D721Med (cell line): ENCODE data around the gene TBPL2.
A peak's percentile ranks its signal among the peaks of the same experiment; 100 is the strongest.
"Not testable (repeated sequence)": the region's sequence is repeated elsewhere in the genome, so short reads cannot be mapped to it uniquely, and the experiment has no call there.

ENCODE experiments used
- DNase-seq: peaks from one replicate; pipeline ENCODE4 v3.0.0; 2011; ENCODE audit warnings: low spot score; ENCODE audit not compliant: insufficient read length
- FAIRE-seq: peaks from 2 replicates; lab custom pipeline; 2011; peaks lifted over from hg19 to GRCh38; lab: Jason Lieb, UNC
- CTCF ChIP-seq: IDR thresholded peaks from 2 replicates; pipeline ENCODE4 v1.5.1; 2012; ENCODE audit warnings: mild to moderate bottlenecking, control low read depth; ENCODE audit not compliant: insufficient read depth; ENCODE audit errors: missing control alignments

TBPL2 gene

GRCh38 chr14:55432628-55433027 lies 7.8 kb downstream of the TBPL2 start:
- FAIRE-seq = no peak
- TF ChIP-seq CTCF = no peak
- DNase-seq = no peak

- DNase-seq = no peak
- no peak for FAIRE-seq
- peak; percentile 54 for TF ChIP-seq CTCF
These were observed 10.3 kb downstream of the TBPL2 start for GRCh38 chr14:55430024-55430690.

- no peak for TF ChIP-seq CTCF
- DNase-seq = no peak
- FAIRE-seq = no peak
These were observed 13.0 kb downstream of the TBPL2 start for GRCh38 chr14:55427439-55427838.

- FAIRE-seq (no peak), DNase-seq (no peak)
- no peak for TF ChIP-seq CTCF
These were observed 13.5 kb downstream of the TBPL2 start for GRCh38 chr14:55426891-55427290.

GRCh38 chr14:55425091-55425490 lies 15.3 kb downstream of the TBPL2 start:
- FAIRE-seq (no peak), DNase-seq (no peak)
- TF ChIP-seq CTCF = no peak

- no peak for TF ChIP-seq CTCF
- no peak for FAIRE-seq
- DNase-seq = no peak
These were observed 16.4 kb downstream of the TBPL2 start for GRCh38 chr14:55423969-55424368.

- DNase-seq, FAIRE-seq: not testable (repeated sequence)
These were observed 18.1 kb downstream of the TBPL2 start for GRCh38 chr14:55422338-55422737.
